ENCODE results near the gene ATG7. TPM values are rescaled to one million over a fixed set of nuclear protein-coding genes. Genes with fewer than 3 reads are reported as not detected.
"Not testable (repeated sequence)": the region's sequence is repeated elsewhere in the genome, so short reads cannot be mapped to it uniquely, and the experiment has no call there.

ATG7 gene
- total RNA-seq, 2 donors from 2014 or later, result 34.0 to 36.9 TPM

GRCh38 chr3:11521167-11521566 lies 249.0 kb downstream of the ATG7 start:
- Mint-ChIP-seq H3K27ac (no peak overlapping the region), H3K4me3 (no peak overlapping the region), H3K36me3 (ENCODE audit: low read depth) (peaks cover 2% of the 10 kb centered on the region), H3K27me3 (no peaks in the 10 kb centered on the region), H3K4me1 (peaks cover 9% of the 10 kb centered on the region)
- ATAC-seq, result no peak
- DNase-seq, result no peak
- no peaks in the 10 kb centered on the region for H3K9me3 ChIP-seq (ENCODE audit: control insufficient read depth, low read length, poor library complexity, severe bottlenecking)

GRCh38 chr3:11522398-11522715 lies 250.2 kb downstream of the ATG7 start:
- H3K4me3 Mint-ChIP-seq, result no peak overlapping the region
- H3K27ac Mint-ChIP-seq, result no peak overlapping the region
- peaks cover 2% of the 10 kb centered on the region for H3K36me3 Mint-ChIP-seq (ENCODE audit: low read depth)
- ATAC-seq, result no peak
- DNase-seq, result no peak
- no peaks in the 10 kb centered on the region for H3K27me3 Mint-ChIP-seq
- no peaks in the 10 kb centered on the region for H3K9me3 ChIP-seq (ENCODE audit: control insufficient read depth, low read length, poor library complexity, severe bottlenecking)
- peaks cover 5% of the 10 kb centered on the region for H3K4me1 Mint-ChIP-seq

GRCh38 chr3:11522953-11523571 lies 250.9 kb downstream of the ATG7 start:
- Mint-ChIP-seq H3K4me1 (peaks cover 2% of the 10 kb centered on the region), H3K36me3 (ENCODE audit: low read depth) (peaks cover 2% of the 10 kb centered on the region), H3K27ac (no peak overlapping the region), H3K4me3 (no peak overlapping the region), H3K27me3 (no peaks in the 10 kb centered on the region)
- no peak for ATAC-seq
- H3K9me3 ChIP-seq (ENCODE audit: control insufficient read depth, low read length, poor library complexity, severe bottlenecking), result no peaks in the 10 kb centered on the region
- no peak for DNase-seq

- H3K27me3 Mint-ChIP-seq, result no peaks in the 10 kb centered on the region
- no peak for ATAC-seq
These were observed 251.4 kb downstream of the ATG7 start for GRCh38 chr3:11523572-11524101.

GRCh38 chr3:11526121-11526520 lies 253.9 kb downstream of the ATG7 start:
- not testable (repeated sequence) for ATAC-seq; DNase-seq; H3K9me3 ChIP-seq (ENCODE audit: control insufficient read depth, low read length, poor library complexity, severe bottlenecking); H3K4me3 Mint-ChIP-seq; H3K4me1 Mint-ChIP-seq; H3K36me3 Mint-ChIP-seq (ENCODE audit: low read depth); H3K27ac Mint-ChIP-seq; H3K27me3 Mint-ChIP-seq

More at GRCh38 chr3:11523572-11524101, 251.4 kb downstream of the ATG7 start:
- no peak overlapping the region for H3K4me3 Mint-ChIP-seq
- DNase-seq, result no peak
- peaks cover 2% of the 10 kb centered on the region for H3K4me1 Mint-ChIP-seq
- no peak overlapping the region for H3K27ac Mint-ChIP-seq
- no peaks in the 10 kb centered on the region for H3K9me3 ChIP-seq (ENCODE audit: control insufficient read depth, low read length, poor library complexity, severe bottlenecking)
- peaks cover 2% of the 10 kb centered on the region for H3K36me3 Mint-ChIP-seq (ENCODE audit: low read depth)

- Mint-ChIP-seq H3K27me3 (no peaks in the 10 kb centered on the region), H3K36me3 (ENCODE audit: low read depth) (peaks cover 2% of the 10 kb centered on the region), H3K4me1 (peaks cover 4% of the 10 kb centered on the region), H3K27ac (no peak overlapping the region), H3K4me3 (no peak overlapping the region)
- ATAC-seq (no peak), DNase-seq (no peak)
- H3K9me3 ChIP-seq (ENCODE audit: control insufficient read depth, low read length, poor library complexity, severe bottlenecking), result no peaks in the 10 kb centered on the region
These were observed 257.1 kb downstream of the ATG7 start for GRCh38 chr3:11529281-11529680.

- Mint-ChIP-seq H3K36me3 (ENCODE audit: low read depth) (peaks cover 2% of the 10 kb centered on the region), H3K4me3 (no peak overlapping the region), H3K4me1 (peaks cover 4% of the 10 kb centered on the region), H3K27me3 (no peaks in the 10 kb centered on the region), H3K27ac (no peak overlapping the region)
- DNase-seq (no peak), ATAC-seq (no peak)
- no peaks in the 10 kb centered on the region for H3K9me3 ChIP-seq (ENCODE audit: control insufficient read depth, low read length, poor library complexity, severe bottlenecking)
These were observed 258.0 kb downstream of the ATG7 start for GRCh38 chr3:11530153-11530721.

GRCh38 chr3:11532931-11533391 lies 260.8 kb downstream of the ATG7 start:
- Mint-ChIP-seq H3K27me3 (no peaks in the 10 kb centered on the region), H3K4me1 (peaks cover 4% of the 10 kb centered on the region), H3K4me3 (no peak overlapping the region), H3K36me3 (ENCODE audit: low read depth) (peaks cover 2% of the 10 kb centered on the region), H3K27ac (no peak overlapping the region)
- ATAC-seq (no peak), DNase-seq (no peak)
- no peaks in the 10 kb centered on the region for H3K9me3 ChIP-seq (ENCODE audit: control insufficient read depth, low read length, poor library complexity, severe bottlenecking)

- peaks cover 2% of the 10 kb centered on the region for H3K36me3 Mint-ChIP-seq (ENCODE audit: low read depth)
- ATAC-seq, result no peak
- no peak overlapping the region for H3K4me3 Mint-ChIP-seq
- H3K9me3 ChIP-seq (ENCODE audit: control insufficient read depth, low read length, poor library complexity, severe bottlenecking), result no peaks in the 10 kb centered on the region
- no peaks in the 10 kb centered on the region for H3K27me3 Mint-ChIP-seq
- H3K27ac Mint-ChIP-seq, result no peak overlapping the region
- DNase-seq, result no peak
- peaks cover 4% of the 10 kb centered on the region for H3K4me1 Mint-ChIP-seq
These were observed 262.0 kb downstream of the ATG7 start for GRCh38 chr3:11534011-11534792.

- ATAC-seq (no peak), DNase-seq (no peak)
- H3K27me3 Mint-ChIP-seq, result no peaks in the 10 kb centered on the region
- peaks cover 5% of the 10 kb centered on the region for H3K4me1 Mint-ChIP-seq
- no peak overlapping the region for H3K27ac Mint-ChIP-seq
- H3K9me3 ChIP-seq (ENCODE audit: control insufficient read depth, low read length, poor library complexity, severe bottlenecking), result no peaks in the 10 kb centered on the region
- H3K4me3 Mint-ChIP-seq, result no peak overlapping the region
- peaks cover 2% of the 10 kb centered on the region for H3K36me3 Mint-ChIP-seq (ENCODE audit: low read depth)
These were observed 262.6 kb downstream of the ATG7 start for GRCh38 chr3:11534793-11535101.

- no peak for ATAC-seq
- H3K27me3 Mint-ChIP-seq, result no peaks in the 10 kb centered on the region
- no peaks in the 10 kb centered on the region for H3K9me3 ChIP-seq (ENCODE audit: control insufficient read depth, low read length, poor library complexity, severe bottlenecking)
- H3K4me1 Mint-ChIP-seq, result peaks cover 5% of the 10 kb centered on the region
- no peak for DNase-seq
- H3K27ac Mint-ChIP-seq, result no peak overlapping the region
- H3K4me3 Mint-ChIP-seq, result no peak overlapping the region
- peaks cover 2% of the 10 kb centered on the region for H3K36me3 Mint-ChIP-seq (ENCODE audit: low read depth)
These were observed 263.2 kb downstream of the ATG7 start for GRCh38 chr3:11535243-11535960.

- H3K4me3 Mint-ChIP-seq, result no peak overlapping the region
- ATAC-seq (no peak), DNase-seq (no peak)
- peaks cover 5% of the 10 kb centered on the region for H3K4me1 Mint-ChIP-seq
- H3K27me3 Mint-ChIP-seq, result no peaks in the 10 kb centered on the region
- no peak overlapping the region for H3K27ac Mint-ChIP-seq
- no peaks in the 10 kb centered on the region for H3K9me3 ChIP-seq (ENCODE audit: control insufficient read depth, low read length, poor library complexity, severe bottlenecking)
- peaks cover 2% of the 10 kb centered on the region for H3K36me3 Mint-ChIP-seq (ENCODE audit: low read depth)
These were observed 264.1 kb downstream of the ATG7 start for GRCh38 chr3:11536132-11536935.
